ENCODE data around the gene ASB8.

GRCh38 chr12:48145981-48146380, 11.3 kb downstream of the ASB8 start:
- TF ChIP-seq EZH2 (IDR thresholded peaks at IDR 0.05; ENCODE audit: insufficient read depth, poor library complexity, severe bottlenecking) = no peak
- TF ChIP-seq EZH2phosphoT487 (IDR thresholded peaks at IDR 0.05; ENCODE audit: insufficient read depth, low read depth) = no peak
